NCI-H2227 treated with DMSO at 0.1 percent for 48 hours (cell line): ENCODE measurements around the gene CLSTN1.
A peak's percentile ranks its signal among the peaks of the same experiment; 100 is the strongest.
"Not testable (repeated sequence)": the region's sequence is repeated elsewhere in the genome, so short reads cannot be mapped to it uniquely, and the experiment has no call there.

Source experiments
- DNase-seq: peaks from one replicate; lab custom pipeline; 2025; lab: John Stamatoyannopoulos, UW

Gene CLSTN1

DNA sequence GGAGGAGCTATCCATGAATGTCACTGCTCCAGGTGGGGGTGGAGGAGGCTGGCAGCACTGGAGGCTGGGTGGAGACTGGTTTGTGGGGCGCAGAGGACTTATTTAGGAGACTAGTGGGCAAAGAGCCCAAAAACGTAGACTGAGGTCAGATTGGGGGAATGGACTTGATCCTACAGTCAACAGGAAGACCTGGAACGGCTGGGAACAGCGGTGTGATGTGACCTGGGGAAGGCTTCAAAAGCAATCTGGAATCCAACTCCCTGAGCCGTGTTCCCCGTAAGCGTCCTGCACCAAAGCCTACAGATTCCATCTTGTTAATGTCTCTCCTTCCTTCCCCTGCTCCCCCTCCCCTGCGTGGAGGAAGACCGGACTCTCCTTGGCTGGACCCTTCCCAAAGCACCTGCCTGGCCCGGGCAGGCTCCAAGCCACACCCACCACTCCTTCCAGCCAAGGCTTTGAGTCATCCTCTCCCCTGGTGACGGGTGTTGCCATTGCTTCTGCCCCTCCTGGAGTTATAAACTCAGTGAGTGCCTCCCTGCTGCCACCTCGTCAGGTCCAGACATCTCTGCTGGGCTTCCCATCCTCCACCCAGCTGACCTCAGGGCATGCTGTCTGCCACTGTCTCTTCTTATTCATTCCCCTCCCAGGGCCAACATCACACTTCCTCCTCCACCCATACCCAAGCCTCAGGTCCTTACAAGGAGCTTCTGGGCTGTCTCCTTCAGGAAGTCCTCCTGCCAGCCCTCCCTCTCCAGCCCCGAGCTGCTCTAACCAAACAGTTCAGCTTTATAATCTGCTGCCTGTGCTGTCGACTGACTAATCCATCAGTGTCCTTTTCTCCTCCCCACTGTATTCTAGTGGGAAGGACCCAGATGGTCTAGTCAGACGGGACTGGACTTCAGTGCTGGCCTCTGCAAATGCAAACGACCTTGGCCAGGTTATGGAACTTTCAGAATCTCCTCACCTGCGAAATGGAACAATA is 1.6 kb upstream of the CLSTN1 start:
- DNase-seq: no peak

DNA sequence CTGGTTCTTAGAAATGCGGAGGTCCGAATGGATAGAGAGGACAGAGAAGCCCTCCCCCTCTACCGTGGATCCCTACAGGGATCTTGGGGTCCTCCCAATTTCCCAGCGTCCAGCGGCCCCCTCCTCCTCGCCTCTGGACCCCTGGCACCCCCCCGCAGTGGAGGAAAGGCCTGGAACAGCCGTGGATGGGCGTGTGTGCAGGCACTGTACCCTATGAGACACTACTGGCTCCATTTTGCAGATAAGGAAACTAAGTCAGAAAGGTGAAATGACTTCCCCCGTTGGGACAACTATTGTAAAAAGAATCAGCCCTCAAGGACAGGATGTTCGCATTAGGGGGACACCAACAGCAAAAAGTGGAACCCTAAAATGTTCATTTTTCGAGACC is 931 bp upstream of the CLSTN1 start:
- no peak for DNase-seq

DNA sequence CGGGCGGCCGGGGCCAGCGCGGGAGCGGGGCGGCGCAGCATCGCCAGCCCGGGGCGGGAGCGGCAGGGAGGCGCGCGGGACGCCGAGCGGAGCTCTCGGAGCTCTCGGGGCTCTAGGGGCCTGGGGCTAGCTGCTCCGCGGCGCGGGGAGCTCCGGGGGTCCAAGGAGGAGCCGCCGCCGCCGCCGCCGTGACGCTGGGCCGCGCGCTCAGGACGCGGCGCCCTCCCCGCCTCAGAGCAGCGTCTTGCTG is 147 bp downstream of the CLSTN1 start:
- DNase-seq: no peak

DNA sequence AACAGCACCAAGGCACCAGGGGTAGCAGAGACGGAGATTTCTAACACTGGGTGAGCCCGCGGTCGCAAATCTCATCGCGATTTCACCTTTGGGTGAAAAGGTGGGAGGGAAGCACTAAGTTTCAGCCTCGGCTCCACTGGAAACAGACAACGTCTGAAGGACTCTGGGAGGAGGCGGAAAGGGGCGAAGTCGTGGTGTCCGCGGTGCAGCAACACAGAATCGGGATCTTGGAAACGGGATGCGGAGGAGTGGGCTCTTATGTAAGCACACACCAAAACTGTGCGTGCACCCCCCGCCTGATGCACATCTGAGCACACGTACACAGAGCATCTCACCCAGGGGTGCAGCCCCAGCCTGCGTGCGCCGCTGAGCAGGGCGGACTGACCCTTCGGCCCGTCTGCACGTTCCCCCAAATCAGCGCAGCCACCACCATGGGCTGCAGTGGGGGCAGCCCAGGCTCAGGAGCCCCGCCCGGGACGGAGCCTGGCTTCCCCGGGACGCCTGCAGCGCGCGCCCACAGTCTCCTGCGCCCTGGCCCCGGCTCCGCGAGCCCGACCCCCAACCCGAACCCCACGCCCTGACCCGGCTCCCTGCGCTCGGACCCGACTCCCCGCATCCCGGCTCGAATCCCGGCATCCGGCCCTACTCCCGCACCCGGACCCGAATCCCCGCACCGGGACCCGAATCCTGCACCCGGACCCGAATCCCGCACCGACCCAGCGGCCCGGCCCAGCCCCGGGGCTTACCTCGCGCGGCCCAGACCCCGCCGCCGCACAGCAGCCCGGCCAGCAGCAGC is 670 bp downstream of the CLSTN1 start:
- no peak for DNase-seq

DNA sequence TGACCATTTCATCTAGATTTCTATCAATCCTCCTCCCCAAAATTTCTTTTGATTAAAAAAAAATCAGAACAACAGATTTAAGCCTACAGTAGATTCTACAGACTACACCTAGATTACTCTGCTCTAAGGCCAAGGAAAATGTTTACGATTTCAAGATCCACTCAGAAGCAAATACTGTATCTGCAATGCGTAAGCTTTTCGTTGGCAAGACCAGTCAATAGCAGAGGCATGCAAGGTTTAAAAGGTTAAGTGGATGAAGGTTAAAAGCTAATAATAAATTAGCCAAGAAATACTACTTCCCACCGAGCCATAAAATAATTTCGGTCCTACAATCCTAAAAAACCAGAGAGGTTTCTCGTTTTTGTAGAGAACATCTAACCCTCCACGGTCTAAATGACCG is 1.3 kb downstream of the CLSTN1 start:
- no peak for DNase-seq

DNA sequence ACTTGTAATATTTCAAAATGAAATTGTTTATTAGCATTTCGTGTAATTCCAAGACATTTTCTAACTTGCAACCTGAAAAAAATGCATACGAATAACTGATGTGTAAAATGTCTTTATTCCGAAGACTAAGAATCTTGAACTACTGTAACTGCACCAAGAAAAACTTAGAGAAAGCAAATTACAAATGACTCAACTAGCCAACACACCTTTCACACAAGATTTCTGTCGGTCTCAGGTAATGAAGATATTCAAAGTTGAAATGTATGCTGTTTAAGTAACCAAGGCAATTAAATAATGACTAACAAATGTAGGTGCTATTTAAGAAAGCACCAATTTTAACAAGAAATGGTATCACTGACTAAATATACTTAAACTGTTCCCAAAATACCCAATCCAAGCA is 2.1 kb downstream of the CLSTN1 start:
- DNase-seq: no peak

DNA sequence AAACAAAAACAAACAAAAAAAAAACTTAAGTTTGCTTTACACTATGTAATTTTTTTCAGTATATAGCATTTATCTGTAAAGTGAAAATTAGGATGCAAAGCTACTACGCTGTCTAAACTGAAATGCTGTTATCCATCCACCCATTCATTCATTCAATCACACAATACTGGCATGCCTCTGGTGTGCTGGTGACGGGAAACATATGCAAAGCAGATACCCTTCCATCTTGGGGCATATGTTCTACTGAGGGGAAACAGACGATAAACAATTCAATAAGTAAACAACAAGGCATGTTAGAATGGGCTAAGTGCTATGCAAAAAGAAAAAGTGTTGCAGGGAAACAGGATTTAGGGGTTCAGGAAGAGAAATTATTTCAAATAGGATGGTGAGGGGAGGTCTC is 3.2 kb downstream of the CLSTN1 start:
- no peak for DNase-seq

DNA sequence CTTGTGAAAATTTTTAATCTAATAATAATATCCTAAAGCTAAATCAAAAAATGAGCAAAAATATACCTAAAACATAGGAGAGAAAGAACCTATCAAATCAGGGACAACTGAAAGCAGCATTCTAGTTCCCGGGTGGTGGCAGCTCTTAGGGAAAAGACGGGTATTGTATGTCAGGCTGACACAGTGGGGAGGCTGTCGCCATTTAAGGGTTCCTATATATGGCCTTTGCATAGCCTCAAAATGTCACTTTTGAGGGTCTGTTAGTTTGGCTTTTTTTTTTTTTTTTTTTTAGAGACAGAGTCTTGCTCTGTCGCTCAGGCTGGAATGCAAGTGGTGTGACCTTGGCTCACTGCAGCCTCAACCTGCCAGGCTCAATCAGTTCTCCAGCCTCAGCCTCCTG is 6.0 kb downstream of the CLSTN1 start:
- DNase-seq: no peak

DNA sequence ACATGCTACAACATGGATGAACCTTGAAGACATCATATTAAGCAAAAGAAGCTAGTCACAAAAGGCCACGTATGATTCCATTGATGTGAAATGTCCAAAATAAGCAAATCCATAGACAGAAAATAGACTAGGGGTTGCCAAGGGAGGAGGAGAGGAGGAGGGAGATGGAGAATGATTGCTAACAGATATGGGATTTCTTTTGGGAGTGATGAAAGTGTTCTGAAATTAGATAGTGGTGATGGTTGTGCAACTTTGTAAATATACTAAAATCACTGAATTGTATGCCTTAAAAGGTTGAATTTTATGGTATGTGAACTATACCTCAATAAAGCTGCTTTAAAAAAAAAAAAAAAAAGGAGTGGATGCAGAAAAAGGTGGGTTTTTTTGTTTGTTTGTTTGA is 7.6 kb downstream of the CLSTN1 start:
- no peak for DNase-seq

DNA sequence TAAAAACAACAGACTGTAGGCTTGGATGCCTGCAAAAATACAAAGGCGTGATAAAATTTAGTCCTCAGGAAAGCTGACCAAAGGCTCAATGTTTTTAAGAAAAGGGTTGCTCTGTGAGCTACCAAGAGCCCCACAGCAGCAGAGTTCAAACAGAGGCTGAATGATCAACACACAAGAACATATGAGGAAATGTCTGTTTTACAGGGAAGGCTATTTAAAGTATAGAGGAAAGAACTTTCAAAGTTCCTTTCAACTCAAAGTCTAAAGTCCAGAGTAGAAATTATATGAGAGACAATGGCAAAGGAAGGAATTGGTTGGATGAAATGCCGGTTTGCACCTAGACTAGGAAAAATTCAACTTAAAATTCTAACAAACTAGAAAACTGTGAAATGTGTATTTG is 8.6 kb downstream of the CLSTN1 start:
- DNase-seq: no peak

DNA sequence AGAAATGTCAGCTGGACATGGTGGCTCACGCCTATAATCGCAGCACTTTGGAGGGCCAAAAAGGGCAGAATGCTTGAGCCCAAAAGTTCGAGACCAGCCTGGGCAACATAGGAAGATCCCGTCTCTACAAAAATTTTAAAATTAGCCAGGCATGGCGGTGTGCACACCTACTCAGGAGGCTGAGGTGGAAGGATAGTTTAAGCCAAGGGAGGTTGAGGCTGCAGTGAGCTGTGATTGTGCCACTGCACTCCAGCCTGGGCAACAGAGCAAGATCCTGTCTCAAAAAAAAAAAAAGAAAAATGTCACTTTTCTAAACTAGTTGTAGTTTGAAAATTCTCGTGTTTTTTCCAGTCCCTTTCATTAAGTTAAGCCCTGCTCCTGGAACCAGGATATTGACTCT is 9.1 kb downstream of the CLSTN1 start:
- DNase-seq: no peak

DNA sequence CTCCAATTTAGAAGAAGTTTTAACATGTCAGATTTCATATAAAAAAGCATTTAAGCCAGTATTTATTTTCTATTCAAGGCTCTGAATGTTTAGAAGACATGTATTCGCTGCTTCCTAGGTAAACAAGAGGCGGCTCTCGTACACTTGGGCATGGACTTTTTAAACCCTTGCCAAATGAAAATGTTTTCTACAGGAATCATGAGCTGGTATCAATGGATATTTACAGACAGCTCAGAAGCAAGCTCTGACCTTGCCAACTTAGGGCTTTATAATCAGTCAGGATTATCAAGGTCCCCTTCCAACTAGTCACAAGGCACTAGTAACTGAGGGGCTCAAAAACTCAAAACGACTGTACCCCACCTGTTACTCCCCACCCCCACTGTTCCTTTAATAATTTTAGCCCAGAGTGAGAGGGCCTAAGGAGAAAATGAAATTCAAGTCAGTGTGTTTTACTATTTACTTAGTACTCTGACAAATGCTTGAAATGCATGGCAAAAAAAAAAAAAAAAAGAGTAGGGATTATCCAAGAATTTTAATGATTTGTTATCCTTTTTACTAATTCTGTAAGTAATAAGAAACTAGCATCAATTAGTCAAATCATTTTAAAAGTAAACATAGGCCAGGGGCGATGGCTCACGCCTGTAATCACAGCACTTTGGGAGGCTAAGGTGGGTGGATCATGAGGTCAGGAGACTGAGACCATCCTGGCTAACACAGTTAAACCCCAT is 12.4 kb downstream of the CLSTN1 start:
- DNase-seq: no peak

DNA sequence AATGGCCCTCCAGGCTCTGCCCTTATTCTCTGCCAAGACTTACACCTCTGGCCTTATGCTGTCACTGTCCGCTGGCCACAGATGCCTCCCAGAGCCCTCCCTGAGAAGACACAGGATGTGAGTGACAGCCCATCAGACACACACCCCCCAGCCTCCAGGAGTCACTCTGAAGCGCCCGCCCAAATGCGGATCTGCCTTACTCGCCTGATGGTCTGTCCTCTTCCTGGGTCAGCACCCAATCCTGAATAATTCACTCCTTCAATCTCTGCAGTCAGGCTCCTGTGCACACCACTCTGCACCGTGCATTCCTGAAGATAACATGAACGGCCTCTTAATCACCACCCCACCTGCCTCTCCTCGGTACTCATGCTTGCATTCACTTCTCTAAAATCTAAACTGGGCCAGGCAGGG is 14.7 kb downstream of the CLSTN1 start:
- no peak for DNase-seq

DNA sequence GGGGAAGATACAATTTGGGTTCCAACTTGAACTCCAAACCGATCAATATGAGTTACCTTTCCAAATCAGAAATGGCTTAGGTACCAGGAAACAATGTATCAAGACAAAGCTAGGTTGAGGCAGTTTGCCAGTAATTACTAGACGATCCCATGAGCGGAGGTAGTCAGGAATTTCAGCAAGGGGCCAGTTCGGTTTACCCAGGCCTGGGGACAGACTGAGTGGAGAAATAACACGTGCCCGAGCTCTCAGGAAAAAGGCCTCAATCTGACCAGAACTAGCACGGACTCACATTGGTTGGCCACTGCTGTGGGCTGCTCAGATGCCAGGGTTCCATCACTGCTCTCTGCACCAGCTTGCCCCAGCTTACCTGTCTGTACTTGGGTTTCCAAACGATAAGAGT is 15.3 kb downstream of the CLSTN1 start:
- DNase-seq: no peak

DNA sequence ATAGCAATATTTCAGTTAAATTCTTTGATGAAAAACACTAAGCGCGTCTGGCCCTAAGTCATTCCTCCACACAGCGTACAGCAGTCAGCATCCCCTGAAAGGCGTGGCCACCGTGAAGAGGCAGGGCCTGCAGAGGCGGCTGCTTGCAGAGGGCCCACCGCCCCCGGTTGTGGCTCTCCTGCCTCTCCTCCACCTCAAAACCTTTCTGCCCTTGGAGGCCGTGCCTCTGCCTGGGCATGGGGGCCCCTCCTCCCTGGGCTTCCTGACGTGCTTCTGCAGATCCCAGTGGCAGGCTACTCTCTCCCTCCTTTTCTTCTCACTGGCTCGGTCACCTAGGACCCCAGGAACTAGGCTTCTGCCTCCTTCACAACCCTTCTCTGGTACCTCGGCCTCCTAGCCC is 16.2 kb downstream of the CLSTN1 start:
- DNase-seq: peak; percentile 26

DNA sequence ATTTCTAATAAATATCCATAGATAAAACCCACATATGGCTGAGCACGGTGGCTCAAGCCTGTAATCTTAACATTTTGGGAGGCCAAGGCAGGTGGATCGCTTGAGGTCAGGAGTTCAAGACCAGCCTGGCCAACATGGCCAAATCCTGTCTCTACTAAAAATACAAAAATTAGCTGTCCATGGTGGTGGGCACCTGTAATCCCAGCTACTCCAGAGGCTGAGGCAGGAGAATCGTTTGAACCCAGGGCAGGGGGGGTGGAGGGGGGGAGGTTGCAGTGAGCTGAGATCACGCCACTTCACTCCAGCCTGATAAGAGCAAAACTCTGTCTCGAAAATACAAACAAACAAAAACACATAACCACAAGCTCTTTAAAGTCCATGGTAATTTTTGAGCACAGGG is 17.8 kb downstream of the CLSTN1 start:
- not testable (repeated sequence) for DNase-seq

DNA sequence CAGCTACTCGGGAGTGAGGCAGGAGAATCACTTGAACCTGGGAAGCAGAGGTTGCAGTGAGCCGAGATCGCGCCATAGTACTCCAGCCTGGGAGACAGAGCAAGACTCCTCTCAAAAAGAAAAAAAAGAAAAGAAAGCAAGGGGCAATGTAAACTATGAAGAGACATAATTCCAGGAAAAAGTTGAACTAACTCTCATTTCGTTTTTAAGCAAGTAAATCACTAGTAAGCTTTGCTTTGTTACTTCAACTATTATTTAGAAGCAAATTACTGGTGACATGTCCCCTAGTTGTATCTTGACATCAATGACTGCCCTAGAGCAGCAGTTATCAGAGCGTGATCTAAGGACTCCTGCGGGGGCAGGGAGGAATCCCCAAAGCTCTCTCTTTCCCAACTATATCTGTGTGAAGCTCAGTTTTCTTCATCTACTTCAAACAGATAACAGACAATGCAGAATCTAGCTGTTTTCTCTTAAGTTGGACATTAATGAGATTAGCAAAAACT is 18.7 kb downstream of the CLSTN1 start:
- DNase-seq: no peak

DNA sequence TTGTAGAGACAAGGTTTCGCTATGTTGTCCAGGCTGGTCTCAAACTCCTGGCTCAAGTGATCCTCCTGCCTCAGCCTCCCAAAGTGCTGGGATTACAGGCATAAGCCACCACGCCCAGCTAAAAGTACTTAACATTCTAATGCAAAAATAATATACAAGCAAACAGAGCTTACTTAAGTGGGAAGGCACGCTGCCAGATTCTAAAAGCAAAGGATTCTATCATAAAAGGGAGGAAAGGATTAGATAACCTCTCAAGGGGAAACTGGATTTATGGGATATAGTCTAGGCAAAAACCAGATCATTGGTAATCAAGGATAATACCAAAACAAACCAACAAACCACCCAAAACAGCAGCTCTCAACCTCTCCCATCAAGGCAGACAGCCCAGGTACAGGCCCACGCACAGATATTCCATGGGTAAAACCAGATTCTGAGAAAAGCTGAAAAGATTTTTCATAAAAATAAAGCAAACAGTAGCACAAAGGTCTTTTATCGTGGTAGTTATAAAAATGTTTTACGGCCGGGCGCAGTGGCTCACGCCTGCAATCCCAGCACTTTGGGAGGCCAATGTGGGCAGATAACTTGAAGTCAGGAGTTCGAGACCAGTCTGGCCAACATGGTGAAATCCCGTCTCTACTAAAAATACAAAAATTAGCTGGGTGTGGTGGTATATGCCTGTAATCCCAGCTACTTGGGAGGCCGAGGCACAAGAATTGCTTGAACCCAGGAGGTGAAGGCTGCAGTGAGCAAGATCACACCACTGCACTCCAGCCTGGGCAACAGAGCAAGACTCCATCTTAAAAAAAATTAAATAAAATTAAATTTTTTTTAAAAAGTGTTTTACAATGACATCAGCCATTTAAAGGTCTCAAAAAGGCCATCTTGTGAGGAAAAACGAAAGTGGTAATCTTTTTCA is 20.5 kb downstream of the CLSTN1 start:
- not testable (repeated sequence) for DNase-seq

DNA sequence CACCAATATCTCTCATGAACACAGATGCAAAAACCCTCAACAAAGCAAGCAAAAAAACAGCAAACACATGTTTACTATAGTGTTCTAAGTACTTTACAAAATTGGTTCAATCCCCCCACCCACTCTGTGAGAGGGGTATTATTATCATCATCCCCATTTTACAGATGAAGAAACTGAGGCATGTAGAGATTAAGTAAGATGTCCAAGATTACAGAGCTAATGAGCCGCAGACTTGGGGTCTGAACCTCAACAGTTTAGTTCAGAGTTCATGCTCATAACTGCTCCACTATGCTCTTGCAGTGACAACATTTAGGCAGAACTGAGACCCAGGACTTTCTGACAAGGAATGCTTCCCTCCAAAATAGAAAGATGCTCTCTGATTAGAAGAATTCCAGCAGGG is 21.9 kb downstream of the CLSTN1 start:
- no peak for DNase-seq

DNA sequence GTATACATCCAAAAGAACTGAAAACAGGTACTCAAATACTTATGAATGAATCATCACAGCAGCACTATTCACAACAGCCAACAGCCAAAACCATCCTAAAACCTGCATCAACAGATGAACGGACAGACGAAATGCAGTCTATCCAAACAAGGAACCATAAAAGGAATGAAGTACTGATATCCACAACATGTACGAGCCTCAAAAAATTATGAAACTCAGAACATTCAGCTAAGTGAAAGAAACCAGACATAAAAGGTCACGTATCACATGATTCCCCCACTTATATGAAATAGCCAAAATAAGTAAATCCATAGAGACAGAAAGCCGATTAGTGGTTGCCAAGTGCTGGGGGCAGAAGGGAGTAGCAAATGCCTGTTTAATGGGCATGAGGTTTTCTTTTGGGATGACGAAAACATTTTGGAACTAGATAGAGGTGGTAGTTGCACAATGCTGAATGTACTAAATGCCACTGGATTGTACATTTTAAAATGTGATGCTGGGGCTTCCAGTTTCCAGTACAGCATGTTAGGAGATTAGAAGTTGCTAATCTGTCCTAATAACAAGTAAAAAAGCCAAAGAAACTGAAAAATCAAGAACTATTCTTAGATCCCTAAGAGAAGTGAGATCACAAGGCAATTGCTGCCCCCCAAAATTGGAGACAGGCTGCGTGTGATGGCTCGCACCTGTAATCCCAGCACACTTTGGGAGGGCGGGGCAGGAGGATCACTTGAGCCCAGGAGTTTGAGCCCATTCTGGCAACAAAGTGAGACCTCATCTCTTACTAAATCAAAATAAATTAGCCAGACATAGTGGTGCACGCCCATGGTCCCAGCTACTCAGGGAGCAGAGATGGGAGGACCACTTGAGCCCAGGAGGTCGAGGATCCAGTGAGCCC is 25.3 kb downstream of the CLSTN1 start:
- no peak for DNase-seq

DNA sequence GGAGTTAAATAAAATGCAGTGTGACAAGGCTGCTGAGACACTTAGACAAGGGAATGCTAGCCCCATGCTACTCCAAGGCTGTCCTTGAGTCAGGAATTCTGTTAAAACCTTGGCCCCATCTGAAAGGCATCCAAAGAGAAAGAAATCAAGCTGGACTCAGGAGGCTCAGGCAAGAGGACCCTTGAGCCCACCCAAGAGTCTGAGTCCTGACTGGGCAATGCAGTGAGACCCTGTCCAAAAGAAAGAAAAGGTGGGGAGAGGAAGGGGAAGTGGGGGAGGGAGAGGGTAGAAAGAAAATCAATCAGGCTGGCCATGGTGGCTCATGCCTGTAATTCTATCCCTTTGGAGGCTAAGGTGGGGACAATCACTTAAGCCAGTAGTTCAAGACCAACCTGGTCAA is 26.7 kb downstream of the CLSTN1 start:
- no peak for DNase-seq
